SU-DHL-6 (cell line): ENCODE measurements around the gene ADAR.

Experiments used
- EZH2phosphoT487 ChIP-seq: fragments of 200-600 bp; sonication (generic), shearing (Covaris generic); conservative IDR thresholded peaks from 2 replicates; pipeline ENCODE4 v1.6.1; 2018; ENCODE audit warnings: mild to moderate bottlenecking, antibody characterized with exemption, low read length, moderate library complexity, mixed read lengths
- TF ChIP-seq, protein P1 (sequence below): fragments of 200-600 bp; sonication (generic); IDR thresholded peaks from one replicate; pipeline ENCODE4 v1.5.1; 2017; ENCODE audit warnings: antibody characterized with exemption, mild to moderate bottlenecking, low read length, moderate library complexity; ENCODE audit not compliant: insufficient read depth, poor library complexity, severe bottlenecking

DNA sequence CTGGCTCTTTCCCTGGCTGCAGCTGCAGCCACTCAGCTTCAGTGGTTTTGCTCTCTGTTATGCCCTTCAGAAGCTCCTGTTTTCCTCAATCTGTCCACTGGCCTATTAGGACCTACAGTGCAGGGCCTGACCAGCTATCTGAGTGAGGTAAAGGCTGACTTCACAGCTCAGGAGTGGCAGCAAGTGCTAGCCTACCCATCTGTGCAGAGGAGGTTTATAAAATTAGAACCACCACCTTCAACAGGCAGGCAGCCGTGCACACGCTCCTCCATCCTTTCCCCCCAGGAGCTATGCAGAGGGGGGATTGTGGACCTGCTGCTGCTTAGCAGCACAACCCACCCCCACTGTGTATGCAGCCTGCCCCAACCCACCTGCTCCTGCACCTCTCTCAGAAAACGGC is 8.3 kb downstream of the ADAR start:
- TF ChIP-seq, protein P1, sequence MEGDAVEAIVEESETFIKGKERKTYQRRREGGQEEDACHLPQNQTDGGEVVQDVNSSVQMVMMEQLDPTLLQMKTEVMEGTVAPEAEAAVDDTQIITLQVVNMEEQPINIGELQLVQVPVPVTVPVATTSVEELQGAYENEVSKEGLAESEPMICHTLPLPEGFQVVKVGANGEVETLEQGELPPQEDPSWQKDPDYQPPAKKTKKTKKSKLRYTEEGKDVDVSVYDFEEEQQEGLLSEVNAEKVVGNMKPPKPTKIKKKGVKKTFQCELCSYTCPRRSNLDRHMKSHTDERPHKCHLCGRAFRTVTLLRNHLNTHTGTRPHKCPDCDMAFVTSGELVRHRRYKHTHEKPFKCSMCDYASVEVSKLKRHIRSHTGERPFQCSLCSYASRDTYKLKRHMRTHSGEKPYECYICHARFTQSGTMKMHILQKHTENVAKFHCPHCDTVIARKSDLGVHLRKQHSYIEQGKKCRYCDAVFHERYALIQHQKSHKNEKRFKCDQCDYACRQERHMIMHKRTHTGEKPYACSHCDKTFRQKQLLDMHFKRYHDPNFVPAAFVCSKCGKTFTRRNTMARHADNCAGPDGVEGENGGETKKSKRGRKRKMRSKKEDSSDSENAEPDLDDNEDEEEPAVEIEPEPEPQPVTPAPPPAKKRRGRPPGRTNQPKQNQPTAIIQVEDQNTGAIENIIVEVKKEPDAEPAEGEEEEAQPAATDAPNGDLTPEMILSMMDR, result no peak
- no peak for TF ChIP-seq EZH2phosphoT487
